RPMI7951 (cell line): ENCODE measurements around the gene LTO1. TPM values are rescaled to one million over a fixed set of nuclear protein-coding genes. Genes with fewer than 3 reads are reported as not detected.

Source experiments
- DNase-seq: peaks from one replicate; pipeline ENCODE4 v3.0.0-alpha.2; 2012; ENCODE audit warnings: low read depth
- total RNA-seq: library from RNA; depleted of rRNA; stranded (reverse); fragments of >200 nt; shearing (Covaris generic); gene quantifications from 2 replicates; pipeline ENCODE4 v1.2.3, GENCODE V29; 2014; rRNA removed

The LTO1 gene, protein sequence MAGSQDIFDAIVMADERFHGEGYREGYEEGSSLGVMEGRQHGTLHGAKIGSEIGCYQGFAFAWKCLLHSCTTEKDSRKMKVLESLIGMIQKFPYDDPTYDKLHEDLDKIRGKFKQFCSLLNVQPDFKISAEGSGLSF
- 17.4 and 21.4 TPM in 2 replicates for total RNA-seq

DNA sequence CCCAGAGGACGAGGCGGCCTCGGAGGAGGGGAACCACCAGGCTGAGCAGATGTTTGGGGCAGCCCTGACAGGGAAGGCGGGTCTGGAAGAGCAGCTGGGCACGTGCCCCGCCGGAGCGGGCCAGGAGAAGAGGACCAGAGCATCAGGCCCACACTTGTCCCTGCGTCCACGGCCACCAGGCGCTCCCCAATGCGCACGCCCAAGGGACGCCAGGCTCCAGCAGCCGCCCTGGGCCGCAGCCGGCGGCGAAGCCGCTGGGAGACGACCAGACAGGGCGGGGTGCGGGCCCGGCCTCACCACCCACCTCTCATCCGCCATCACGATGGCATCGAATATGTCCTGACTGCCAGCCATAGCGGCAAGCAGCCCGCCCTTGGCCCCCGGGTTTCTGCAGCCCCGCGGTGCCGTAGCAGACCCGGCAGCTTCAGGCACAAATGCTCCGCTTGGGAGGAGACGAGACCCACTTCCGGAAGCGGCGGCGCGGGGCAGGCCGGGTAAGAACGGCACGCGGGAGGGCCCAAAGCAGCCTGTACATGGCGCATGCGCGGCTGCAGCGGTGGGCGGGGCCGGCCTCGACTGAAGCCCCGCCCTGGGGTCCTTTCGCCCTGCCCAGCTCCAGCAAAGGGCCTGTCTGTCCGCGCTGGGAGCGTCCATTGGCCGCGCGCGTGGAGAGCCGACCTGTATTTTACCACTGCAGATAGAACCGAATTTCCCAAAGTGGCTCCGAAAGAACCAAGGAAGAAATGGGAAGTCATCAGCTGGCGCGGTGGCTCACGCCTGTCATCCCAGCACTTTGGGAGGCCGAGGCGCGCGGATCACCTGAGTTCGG lies at the start of gene LTO1:
TSS of gene LTO1 (minus strand) at position 468 of the 829 bp plus-strand sequence. CDS start at position 354, 114 bp downstream.
- DNase-seq, result peak; percentile 94

DNA sequence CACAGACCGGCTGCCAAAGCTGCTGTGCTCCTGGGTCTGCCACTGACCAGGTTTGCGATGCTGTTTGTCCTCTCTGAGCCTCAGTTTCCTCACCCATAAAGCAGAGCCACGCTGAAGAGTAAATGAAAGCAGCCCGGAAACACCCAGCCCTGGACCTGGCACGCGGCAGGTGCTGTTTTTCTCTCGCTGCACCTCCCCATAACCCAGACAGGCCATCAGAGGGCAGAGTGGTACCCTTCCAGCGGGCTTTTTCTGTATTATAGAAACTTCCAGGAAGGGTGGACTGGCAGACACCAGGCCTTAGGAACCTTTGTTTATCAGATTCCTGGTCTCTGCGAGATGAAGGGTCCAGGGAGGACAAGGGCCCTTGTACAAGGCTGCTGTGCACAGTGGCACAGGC lies 46.6 kb upstream of the LTO1 start:
- DNase-seq, result no peak

DNA sequence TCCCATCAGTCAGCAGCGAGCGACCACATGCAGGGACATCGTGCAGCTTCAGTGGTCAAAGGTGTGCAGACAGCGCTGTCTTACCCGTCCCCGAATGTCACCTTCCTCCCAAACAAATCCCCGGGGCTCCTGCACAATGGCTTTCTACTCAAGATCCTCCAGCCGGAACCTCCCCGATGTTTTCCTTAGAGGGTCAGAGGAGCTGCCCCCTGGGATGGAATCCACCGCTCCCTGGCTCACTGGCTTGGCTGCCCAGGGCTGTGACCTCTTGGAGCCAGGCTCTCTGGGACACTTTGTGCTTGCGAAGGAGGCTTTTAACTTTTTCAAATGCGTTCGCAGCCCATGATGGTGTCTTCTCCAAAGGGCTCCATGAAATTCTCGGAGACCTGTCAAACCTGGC lies 46.0 kb upstream of the LTO1 start:
- DNase-seq, result no peak

DNA sequence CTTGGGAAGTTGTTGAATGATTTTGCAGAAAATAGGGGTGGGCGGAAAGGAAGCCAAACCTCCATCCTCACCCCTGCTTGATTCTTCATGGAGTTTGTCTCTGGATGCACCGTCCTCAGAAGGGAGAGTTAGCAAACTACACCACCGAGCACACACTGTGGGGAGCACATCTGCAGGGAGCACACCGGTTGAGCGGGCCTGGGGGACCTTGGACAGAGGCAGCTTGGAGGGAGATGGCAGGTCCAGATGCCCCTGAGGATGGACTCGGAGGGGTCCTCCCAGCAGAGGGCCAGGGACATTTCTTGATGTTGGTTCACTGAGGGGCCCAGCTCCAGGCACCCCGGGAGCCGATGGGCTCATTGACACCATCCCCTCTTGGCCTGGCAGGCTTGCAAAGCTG lies 43.8 kb upstream of the LTO1 start:
- no peak for DNase-seq

DNA sequence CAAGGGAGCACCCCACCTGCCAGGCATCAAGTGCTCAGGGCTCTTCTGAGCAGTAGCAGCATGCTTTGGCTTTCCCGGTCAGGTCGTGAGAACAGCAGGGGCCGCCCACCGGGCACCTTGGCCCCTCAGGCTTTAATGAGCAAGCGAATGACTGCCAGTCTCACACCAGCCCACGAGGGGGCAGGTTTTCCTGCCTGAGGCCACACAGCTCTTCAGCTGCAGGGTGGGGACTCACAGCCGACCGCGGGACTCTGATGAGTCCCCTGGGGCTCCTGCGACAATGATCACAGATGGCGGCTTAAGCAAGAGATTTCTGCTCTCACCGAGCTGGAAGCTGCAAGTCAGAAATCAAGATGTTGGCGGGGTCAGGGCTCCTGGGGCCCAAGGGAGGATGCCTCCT lies 43.0 kb upstream of the LTO1 start:
- DNase-seq, result no peak

DNA sequence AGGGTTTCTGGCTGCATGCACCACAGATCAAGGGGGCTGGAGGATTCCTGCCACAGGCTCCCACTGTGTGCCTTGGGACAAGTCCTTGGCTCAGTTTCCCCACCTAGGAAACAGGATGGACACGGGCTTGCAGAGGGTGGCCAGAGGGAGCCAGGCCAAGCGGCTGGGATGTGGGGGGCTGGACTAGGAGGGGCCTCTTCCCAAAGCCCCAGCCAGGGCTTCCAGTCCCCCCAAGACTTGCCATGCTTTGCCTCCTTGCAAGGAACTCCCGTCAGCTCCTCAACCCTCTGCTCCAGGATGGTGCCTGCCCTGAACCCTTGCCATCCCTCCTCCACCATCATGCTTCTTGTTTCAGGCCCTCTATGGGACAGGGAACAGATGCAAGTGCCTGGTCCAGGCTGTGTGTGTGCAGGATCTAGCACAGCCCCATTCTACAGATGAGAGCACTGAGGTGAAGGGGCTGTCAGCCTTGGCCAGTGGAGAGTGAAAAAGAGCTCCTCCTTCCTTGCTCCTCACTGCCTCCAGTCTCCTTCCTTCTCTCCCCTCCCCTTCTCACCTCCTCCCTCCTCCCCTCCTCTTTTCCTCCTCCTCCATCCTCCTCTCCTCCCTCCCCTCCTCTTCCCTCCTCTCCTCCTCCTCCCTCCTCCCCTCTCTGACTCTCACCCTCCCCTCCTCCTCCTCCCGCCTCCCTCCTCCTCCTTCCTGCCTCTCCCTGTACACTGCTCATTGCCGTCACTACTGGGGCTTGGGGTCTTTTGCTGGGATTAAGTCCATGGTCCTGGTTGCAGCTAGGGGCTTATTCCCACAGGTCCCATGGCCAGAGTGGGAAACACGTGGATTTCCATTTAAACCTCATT lies 42.0 kb upstream of the LTO1 start:
- DNase-seq, result no peak

DNA sequence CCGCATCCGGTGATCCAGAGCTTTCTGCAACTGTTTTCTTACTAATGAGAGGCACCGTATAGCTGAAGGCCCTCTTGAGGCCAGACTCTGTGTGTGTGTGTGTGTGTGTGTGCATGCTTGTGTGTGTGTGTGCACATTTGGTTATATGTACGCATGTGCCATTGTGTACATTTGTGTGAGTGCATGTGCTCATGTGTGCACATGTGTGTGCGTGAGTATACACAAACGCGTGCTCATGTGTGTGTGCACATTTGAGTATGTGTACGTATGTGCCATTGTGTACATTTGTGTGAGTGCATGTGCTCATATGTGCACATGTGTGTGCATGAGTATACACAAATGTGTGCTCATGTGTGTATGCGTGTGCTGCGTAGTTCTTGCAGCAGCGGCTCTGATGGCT lies 40.9 kb upstream of the LTO1 start:
- DNase-seq, result no peak

DNA sequence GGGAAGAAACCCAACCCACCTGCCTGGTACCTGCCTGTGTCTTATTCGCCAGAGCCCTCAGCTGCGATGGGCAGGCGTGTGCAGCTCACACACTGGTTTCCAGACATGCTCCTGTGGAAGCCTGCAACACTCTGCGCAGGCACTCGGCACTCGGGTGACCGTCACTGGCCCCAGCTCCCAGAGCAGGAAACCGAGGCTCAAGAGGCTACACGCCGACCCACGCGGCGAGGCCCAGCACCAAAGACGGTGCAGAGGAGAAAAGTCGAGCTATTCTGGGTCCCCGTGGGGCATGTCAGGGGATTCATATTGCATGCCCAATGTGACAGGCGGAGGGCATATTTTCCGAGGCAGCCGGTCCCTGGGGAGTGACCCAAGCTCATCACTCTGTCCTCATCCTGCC lies 40.3 kb upstream of the LTO1 start:
- no peak for DNase-seq

DNA sequence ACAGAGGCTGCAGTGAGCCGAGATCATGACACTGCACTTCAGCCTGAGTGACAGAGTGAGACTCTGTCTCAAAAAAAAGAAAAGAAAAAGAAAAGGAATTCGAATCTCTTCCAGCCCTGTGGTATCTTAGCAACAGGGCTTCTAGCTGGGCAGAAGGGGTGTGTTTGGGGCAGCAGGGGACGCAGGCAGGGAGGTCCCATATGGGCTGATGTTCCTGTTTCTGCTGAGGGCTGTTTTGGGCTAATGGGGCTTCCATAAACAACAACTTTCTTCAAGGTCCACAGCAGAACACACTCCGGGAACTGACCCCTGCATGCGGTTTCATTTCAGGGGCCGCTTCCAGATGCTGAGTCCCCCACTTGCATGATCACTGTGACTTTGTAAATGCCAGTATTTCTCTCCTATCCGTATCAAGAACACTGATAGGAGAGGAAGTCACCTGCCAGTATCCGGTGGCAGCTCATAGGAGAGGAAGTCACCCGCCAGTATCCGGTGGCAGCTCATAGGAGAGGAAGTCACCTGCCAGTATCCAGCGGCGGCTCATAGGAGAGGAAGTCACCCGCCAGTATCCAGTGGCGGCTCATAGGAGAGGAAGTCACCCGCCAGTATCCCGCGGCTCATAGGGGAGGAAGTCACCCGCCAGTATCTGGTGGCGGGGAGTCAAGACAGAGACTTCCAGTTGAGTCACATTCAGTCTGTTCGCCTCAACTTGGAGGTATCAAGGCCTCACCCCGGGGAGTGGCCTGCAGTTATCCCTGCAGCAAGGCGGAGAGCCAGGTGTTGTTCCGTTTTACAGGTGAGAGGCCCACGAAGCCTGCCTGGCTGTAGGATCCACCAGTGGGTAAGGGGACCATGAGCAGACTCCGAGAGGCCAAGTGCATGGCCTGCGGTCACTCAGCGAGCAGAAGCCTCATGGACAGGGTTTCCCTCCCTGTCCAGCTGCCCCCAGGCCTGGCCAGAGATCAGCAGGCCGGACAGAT lies 37.0 kb upstream of the LTO1 start:
- no peak for DNase-seq

DNA sequence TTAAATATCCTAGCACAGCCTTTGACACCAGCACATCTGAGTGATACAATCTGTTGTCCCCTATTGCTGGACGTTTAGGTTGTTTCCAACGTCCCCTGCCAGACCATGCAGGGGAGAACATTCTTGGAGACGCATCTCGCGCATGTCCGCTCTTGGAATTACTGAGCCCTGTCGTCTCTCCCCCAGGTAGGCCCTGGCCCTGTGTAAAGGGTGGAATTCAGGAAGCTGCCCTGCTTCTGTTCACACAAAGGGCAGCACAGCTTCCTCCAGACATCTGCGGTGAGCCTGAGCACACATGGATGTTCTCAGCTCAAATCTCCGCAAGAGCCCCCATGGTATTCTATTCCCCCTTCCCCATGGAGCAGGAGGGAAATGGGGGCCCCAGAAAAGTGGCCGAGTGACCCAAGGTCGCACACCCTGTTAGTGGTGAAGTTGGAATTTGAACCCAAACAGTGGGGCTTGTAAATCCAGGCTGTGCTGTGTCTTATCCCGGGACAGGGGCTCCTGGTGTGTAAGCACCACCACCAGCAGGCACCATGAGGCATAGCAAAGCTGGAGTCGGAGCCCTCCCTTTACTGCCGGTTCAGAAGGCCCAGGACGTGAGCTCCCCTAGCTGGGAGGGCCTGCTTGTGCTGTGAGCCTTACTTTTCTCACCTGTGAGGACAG lies 33.7 kb upstream of the LTO1 start:
- no peak for DNase-seq

DNA sequence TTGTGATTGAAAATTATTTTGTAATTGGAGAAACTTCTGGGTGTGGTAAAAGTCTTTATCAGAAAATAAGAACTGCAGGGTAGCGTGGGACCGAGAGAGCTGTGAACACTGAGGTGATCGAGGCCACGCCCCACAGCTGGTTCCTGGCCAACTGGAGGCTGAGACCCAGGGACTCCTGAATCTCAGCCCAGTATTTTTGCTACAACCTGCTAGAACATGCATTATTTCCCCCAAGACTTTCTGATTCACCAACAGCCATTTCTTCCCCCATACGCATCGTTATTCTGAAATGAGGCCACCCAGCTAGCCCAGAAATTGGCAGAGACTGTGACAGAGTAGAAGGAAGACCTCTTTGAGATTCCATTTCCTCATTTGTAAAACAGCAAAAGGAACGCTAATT lies 32.0 kb upstream of the LTO1 start:
- no peak for DNase-seq

DNA sequence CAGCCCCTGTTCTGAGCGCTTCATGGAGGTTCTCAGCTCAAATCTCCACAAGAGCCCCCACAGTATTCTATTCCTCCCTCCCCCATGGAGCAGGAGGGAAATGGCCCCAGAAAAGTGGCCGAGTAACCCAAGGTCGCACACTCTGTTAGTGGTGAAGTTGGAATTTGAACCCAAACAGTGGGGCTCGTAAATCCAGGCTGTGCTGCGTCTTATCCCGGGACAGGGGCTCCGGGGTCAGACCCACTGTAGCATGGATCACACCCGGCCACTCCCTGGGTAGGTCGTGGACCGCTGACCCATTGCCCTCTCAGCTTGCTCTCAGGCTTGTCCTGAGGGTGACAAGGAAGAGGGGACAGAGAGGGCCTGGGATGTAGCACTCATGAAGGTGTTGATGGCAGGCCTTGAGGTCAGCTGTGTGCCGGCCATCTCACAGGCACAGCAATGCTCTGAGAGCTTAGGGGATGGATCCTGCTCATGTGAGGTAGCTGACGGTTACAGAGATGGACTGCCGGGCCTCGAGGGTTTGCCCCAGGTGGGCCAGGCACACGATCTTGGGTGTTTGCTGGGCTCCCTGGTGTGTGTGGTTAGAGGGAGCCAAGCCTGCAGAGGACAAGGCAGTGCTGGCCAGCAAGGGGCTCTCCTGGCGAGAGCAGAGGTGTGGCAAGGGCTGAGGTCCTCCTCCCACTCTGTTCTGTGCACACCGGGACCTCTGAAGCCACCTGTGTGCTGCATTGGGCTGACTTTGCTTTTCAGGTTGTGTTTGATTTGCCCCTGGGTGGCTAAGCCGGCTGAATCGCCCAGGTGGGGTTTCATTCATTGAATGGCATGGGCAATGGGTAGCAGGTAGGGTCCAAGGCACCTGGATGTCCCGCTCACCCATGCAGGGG lies 31.0 kb upstream of the LTO1 start:
- DNase-seq, result no peak

DNA sequence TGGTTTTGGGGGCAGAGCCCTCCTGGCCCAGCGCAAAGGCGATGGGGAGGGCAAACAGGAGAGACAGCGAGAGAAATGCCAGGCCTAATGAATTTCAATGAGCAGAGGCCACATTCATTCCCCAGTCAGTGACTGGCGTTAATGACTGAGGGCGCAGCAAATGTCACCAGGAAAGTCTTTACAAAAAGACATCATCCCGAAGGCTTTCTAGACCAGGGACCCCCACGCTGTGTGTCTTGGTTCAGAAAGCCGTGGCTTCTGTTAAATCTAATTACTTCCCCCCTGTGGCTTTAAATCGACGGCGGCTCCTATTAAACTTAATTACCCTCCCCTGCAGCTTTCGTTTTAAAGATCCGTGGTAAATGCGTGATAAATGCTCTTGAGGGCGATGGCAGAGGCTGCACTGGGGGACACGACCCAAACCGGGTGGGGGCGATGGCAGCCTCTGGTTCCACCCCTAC lies 30.2 kb upstream of the LTO1 start:
- DNase-seq, result no peak

DNA sequence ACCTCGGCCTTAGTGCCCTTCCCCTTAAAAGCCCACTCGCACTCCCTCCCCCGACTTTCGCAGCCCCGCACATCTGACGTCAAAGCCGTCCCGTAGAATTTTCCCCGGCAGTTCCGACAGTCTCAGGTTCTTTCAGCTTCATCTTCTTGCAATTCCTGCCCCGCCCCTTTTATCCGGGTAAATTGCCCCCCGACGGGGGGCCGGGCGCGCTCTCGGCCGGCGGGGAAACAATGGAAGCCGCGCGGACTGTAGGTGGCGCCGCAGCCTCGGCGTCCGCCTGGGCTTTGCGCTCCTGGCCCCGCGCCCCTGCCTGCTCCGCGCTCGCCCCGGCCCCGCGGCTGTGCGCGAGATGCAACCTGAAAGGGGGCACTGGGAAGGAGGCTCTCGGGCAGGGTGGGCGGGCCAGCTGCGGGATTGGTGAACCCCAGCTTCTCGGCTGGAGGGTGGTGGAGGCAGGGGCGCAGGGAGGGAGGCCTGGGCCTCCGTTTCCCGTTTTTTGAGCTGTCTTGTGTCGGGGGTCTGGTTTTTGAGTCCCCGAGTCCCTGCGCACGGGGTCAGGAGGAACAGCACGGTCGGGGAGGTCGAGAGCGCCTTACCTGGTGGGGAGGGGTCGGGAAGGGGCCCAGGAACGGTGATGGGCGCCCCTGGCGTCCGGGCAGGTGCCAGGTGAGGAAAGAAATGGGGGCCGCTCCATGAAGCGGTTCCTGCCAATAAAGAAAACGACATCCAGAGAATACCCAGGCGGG lies 29.5 kb upstream of the LTO1 start:
- DNase-seq, result no peak

DNA sequence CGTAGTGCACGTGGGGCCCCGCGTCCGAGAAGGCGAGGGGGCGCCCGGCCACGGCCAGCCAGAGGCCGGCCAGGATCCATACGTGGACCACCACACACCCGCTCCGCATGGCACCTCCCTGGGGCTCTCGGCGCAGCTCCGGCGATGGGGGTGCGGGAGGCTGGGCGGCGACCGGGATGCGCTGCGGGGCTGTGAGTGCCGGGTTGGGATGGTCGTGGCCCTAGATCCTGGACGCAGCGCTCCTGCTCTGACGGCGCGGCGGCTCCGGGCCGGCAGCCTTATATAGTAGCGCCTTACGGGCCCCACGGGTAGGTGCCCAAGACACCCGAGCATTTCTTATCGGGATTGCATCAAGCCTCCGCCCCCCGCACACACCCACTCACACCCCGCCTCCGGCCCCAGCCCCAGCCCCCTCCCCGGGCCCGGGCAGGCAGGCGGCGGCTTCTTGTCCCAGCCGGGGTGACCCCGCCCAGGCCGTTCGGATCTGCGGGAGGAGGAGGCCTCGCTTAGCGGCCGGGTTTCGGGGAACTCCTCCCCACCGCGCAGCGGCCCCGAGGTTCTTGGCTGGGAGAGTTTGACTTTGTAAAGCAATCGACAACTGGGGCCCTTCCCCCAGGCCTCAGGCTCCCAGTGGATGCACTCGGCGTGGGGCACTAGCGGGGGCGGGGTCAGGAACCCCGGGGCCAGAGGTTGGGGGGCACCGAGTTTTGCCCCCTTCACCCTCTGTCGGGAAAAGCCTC lies 28.8 kb upstream of the LTO1 start, which contains the start of gene FGF19:
TSS of gene FGF19 (minus strand) at position 255 of the 740 bp plus-strand sequence. CDS start at position 109, 146 bp downstream.
- DNase-seq, result no peak

DNA sequence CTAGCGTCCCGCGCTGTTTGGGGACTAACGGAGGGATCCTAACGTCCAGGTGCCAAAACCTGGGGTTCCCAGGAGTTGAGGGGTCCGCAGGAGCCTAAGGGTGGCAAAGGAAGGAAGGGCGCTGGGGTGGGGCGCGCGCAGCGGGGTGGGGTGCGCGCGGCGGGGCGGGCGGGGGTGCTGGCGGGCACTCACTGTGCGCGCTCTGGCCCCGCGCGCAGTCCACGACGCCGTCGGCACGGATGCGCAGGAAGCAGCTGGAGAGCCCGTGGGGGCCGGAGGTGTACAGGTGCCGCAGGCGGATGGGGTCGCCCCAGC lies 28.3 kb upstream of the LTO1 start:
- no peak for DNase-seq

DNA sequence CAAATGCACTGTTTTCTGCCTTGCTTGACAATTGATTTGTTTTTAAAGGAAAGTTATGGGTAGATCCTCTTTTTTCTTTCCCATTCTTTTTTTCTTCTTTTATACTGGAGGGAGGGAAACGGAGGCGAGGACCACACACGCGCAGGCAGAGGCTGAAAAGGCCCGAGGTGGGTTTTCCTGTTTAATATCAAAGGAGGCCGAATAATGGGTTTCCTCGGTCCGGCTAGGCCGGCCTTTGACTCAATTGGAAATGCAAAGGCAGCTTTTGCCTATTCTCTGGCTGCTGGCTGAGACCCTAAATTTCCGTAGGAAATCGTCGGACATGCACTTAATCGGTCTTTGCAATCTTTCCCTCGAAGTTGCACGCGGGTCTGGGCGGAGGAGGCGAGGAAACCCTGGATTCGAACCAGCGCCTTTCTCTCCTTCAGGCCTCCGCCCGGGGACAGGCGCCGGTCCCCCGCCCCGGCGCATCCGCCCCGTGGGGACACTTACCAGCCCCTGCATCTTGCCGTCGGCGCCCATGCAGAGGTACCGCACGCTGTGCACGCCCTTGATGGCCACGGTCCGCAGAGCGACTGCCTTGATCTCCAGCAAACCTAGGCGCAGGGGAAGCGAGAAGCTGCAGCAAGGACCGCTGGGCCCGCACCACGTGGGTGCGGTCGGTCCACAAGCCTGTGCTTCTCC lies 27.8 kb upstream of the LTO1 start:
- no peak for DNase-seq

DNA sequence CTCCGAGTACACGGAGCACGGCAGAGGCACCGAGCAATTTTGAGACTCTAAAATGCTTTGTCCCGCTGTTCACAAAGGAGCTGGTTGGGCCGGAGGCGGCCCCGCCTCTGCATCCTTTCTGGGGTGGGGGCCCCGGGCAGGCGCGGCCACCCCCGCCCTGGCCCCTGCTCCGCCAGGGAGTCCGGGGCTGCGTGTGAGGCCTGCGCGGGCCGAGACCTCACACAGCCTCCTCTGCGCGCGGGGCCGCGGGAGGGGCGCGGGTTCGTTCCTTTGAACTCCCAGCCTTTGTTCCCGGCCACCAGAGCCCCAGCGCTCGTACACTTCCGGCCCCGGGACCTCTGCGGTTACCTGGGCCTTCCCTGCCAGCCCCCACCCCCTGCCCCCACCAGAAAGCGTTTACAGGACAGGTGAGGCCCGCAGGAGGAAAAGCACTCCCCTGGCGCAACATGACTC lies 27.1 kb upstream of the LTO1 start:
- DNase-seq, result no peak
